AG04449 (cell line): ENCODE measurements around the gene PPP2R2C.

Source experiments
- CTCF ChIA-PET: fragments of 350-600 bp; formaldehyde crosslinking; extraction: SDS; loops from one replicate; lab custom pipeline; 2021; ENCODE audit warnings: antibody characterized with exemption; lab: Yijun Ruan, JAX
- POLR2A ChIA-PET: fragments of 400-600, 350-600 bp; formaldehyde crosslinking; extraction: SDS; loops from one replicate; lab custom pipeline; 2020; ENCODE audit warnings: antibody characterized with exemption, inconsistent platforms; lab: Yijun Ruan, JAX
- DNase-seq: peaks from one replicate; pipeline ENCODE4 v3.0.0-alpha.2; 2010; ENCODE audit warnings: low read depth, low spot score
- H3K4me3 ChIP-seq: 2 replicates; pipeline ENCODE4 v1.5.1; 2011; ENCODE audit warnings: low read depth, mild to moderate bottlenecking, control low read depth, low read length
- CTCF ChIP-seq: IDR thresholded peaks from one replicate; pipeline ENCODE4 v1.5.1; 2011; ENCODE audit warnings: mild to moderate bottlenecking, moderate library complexity, low read length, control low read depth, inconsistent platforms; ENCODE audit not compliant: insufficient read depth; ENCODE audit errors: missing control alignments

Gene PPP2R2C

GRCh38 chr4:6492027-6492590, 19.7 kb upstream of the PPP2R2C start:
- no peak for TF ChIP-seq CTCF
- POLR2A ChIA-PET, result no interaction called here
- no peak for DNase-seq
- CTCF ChIA-PET, result no interaction called here
- no peak overlapping the region for H3K4me3 ChIP-seq

- no peak for TF ChIP-seq CTCF
- CTCF ChIA-PET, result no interaction called here
- DNase-seq, result no peak
- H3K4me3 ChIP-seq, result no peak overlapping the region
- POLR2A ChIA-PET, result no interaction called here
Observed at GRCh38 chr4:6491235-6491634, 18.8 kb upstream of the PPP2R2C start.

GRCh38 chr4:6489927-6490326, 17.5 kb upstream of the PPP2R2C start:
- no peak overlapping the region for H3K4me3 ChIP-seq
- POLR2A ChIA-PET, result no interaction called here
- CTCF ChIA-PET, result no interaction called here
- DNase-seq, result no peak
- TF ChIP-seq CTCF, result no peak

GRCh38 chr4:6487466-6487865, 15.1 kb upstream of the PPP2R2C start:
- ChIA-PET CTCF (no interaction called here), POLR2A (no interaction called here)
- no peak overlapping the region for H3K4me3 ChIP-seq
- no peak for DNase-seq
- no peak for TF ChIP-seq CTCF

GRCh38 chr4:6480534-6481088, 8.2 kb upstream of the PPP2R2C start:
- CTCF ChIA-PET, result no interaction called here
- no peak overlapping the region for H3K4me3 ChIP-seq
- DNase-seq, result no peak
- TF ChIP-seq CTCF, result no peak
- POLR2A ChIA-PET, result no interaction called here

GRCh38 chr4:6478546-6479220, 6.3 kb upstream of the PPP2R2C start:
- POLR2A ChIA-PET, result no interaction called here
- CTCF ChIA-PET, result no interaction called here
- H3K4me3 ChIP-seq, result no peak overlapping the region
- TF ChIP-seq CTCF, result no peak
- DNase-seq, result no peak
